Progenitor cell of endocrine pancreas (in vitro differentiated cells): Measurements from ENCODE around the gene GGTLC2. TPM values are rescaled to one million over a fixed set of nuclear protein-coding genes. Genes with fewer than 3 reads are reported as not detected.
A peak's percentile ranks its signal among the peaks of the same experiment; 100 is the strongest.
"Not testable (repeated sequence)": the region's sequence is repeated elsewhere in the genome, so short reads cannot be mapped to it uniquely, and the experiment has no call there.

ENCODE experiments used
- DNase-seq: peaks from one replicate; pipeline ENCODE4 v3.0.0; 2021; ENCODE audit warnings: low spot score; ENCODE audit not compliant: unreplicated experiment
- H3K27ac Mint-ChIP-seq: 2 replicates; pipeline ENCODE4 v1.8.0; 2021; ENCODE audit warnings: mild to moderate bottlenecking, moderate library complexity, mixed read lengths
- H3K27me3 Mint-ChIP-seq: 2 replicates; pipeline ENCODE4 v1.8.0; 2021; ENCODE audit warnings: mixed read lengths
- H3K36me3 Mint-ChIP-seq: 2 replicates; pipeline ENCODE4 v1.8.0; 2022; ENCODE audit warnings: mixed read lengths; ENCODE audit not compliant: insufficient read depth
- H3K4me1 Mint-ChIP-seq: 2 replicates; pipeline ENCODE4 v1.8.0; 2021; ENCODE audit warnings: low read depth, mixed read lengths
- H3K4me3 Mint-ChIP-seq: 2 replicates; pipeline ENCODE4 v1.8.0; 2021; ENCODE audit warnings: low read depth, mild to moderate bottlenecking, moderate library complexity, mixed read lengths
- H3K9me3 Mint-ChIP-seq: 2 replicates; pipeline ENCODE4 v1.8.0; 2021; ENCODE audit warnings: low read depth, mixed read lengths
- CTCF ChIP-seq: fragments of 200-600 bp; sonication (generic); IDR thresholded peaks from one replicate; pipeline ENCODE4 v1.5.0; 2021; ENCODE audit warnings: antibody characterized with exemption, mild to moderate bottlenecking; ENCODE audit not compliant: unreplicated experiment
- total RNA-seq: library from RNA; stranded (reverse); gene quantifications from 2 replicates; pipeline ENCODE4 v1.2.1, GENCODE V29; 2021

Gene GGTLC2
- total RNA-seq, 1 donor from 2014 or later = not detected

- H3K9me3 Mint-ChIP-seq, H3K27me3 Mint-ChIP-seq, H3K4me1 Mint-ChIP-seq, DNase-seq, H3K27ac Mint-ChIP-seq, H3K36me3 Mint-ChIP-seq, H3K4me3 Mint-ChIP-seq: not testable (repeated sequence)
Observed at GRCh38 chr22:22633533-22633932, 10.9 kb upstream of the GGTLC2 start.

- H3K9me3 Mint-ChIP-seq, H3K27ac Mint-ChIP-seq, H3K27me3 Mint-ChIP-seq, H3K4me1 Mint-ChIP-seq, H3K4me3 Mint-ChIP-seq, H3K36me3 Mint-ChIP-seq, DNase-seq: not testable (repeated sequence)
- TF ChIP-seq CTCF = peak; percentile 33
Observed at GRCh38 chr22:22636260-22636659, 8.2 kb upstream of the GGTLC2 start.

- H3K9me3 Mint-ChIP-seq, H3K27me3 Mint-ChIP-seq, H3K4me3 Mint-ChIP-seq, H3K4me1 Mint-ChIP-seq, H3K36me3 Mint-ChIP-seq, DNase-seq, H3K27ac Mint-ChIP-seq: not testable (repeated sequence)
Observed at GRCh38 chr22:22638313-22638712, 6.1 kb upstream of the GGTLC2 start.

- DNase-seq, H3K4me1 Mint-ChIP-seq: not testable (repeated sequence)
Observed at GRCh38 chr22:22642255-22642654, 2.2 kb upstream of the GGTLC2 start.

GRCh38 chr22:22645969-22646368, 1.6 kb downstream of the GGTLC2 start:
- not testable (repeated sequence) for H3K36me3 Mint-ChIP-seq, H3K9me3 Mint-ChIP-seq, H3K27ac Mint-ChIP-seq, H3K4me3 Mint-ChIP-seq, H3K27me3 Mint-ChIP-seq, DNase-seq, H3K4me1 Mint-ChIP-seq

More at GRCh38 chr22:22642255-22642654, 2.2 kb upstream of the GGTLC2 start:
- not testable (repeated sequence) for H3K4me3 Mint-ChIP-seq, H3K9me3 Mint-ChIP-seq, H3K27me3 Mint-ChIP-seq, H3K27ac Mint-ChIP-seq, H3K36me3 Mint-ChIP-seq

GRCh38 chr22:22647952-22648351, 3.5 kb downstream of the GGTLC2 start:
- TF ChIP-seq CTCF = peak; percentile 50
- not testable (repeated sequence) for H3K27ac Mint-ChIP-seq, H3K4me3 Mint-ChIP-seq, H3K4me1 Mint-ChIP-seq, DNase-seq, H3K36me3 Mint-ChIP-seq, H3K27me3 Mint-ChIP-seq, H3K9me3 Mint-ChIP-seq

- not testable (repeated sequence) for H3K9me3 Mint-ChIP-seq, H3K27ac Mint-ChIP-seq, H3K27me3 Mint-ChIP-seq, H3K4me3 Mint-ChIP-seq, H3K4me1 Mint-ChIP-seq, H3K36me3 Mint-ChIP-seq, DNase-seq
Observed at GRCh38 chr22:22648863-22649536, 4.6 kb downstream of the GGTLC2 start.

- H3K27me3 Mint-ChIP-seq, H3K4me1 Mint-ChIP-seq, H3K36me3 Mint-ChIP-seq, DNase-seq, H3K9me3 Mint-ChIP-seq, H3K27ac Mint-ChIP-seq, H3K4me3 Mint-ChIP-seq: not testable (repeated sequence)
Observed at GRCh38 chr22:22649761-22650160, 5.3 kb downstream of the GGTLC2 start.

- DNase-seq, H3K27ac Mint-ChIP-seq, H3K27me3 Mint-ChIP-seq, H3K36me3 Mint-ChIP-seq, H3K4me3 Mint-ChIP-seq, H3K9me3 Mint-ChIP-seq, H3K4me1 Mint-ChIP-seq: not testable (repeated sequence)
Observed at GRCh38 chr22:22650398-22650797, 6.0 kb downstream of the GGTLC2 start.

GRCh38 chr22:22650803-22651515, 6.5 kb downstream of the GGTLC2 start:
- H3K9me3 Mint-ChIP-seq, H3K4me1 Mint-ChIP-seq, H3K36me3 Mint-ChIP-seq, H3K27ac Mint-ChIP-seq, H3K4me3 Mint-ChIP-seq, DNase-seq: not testable (repeated sequence)
- peaks cover 12% of the 10 kb centered on the region for H3K27me3 Mint-ChIP-seq

GRCh38 chr22:22651593-22651992, 7.2 kb downstream of the GGTLC2 start:
- H3K4me3 Mint-ChIP-seq, DNase-seq, H3K9me3 Mint-ChIP-seq, H3K27ac Mint-ChIP-seq, H3K36me3 Mint-ChIP-seq, H3K4me1 Mint-ChIP-seq: not testable (repeated sequence)
- peaks cover 17% of the 10 kb centered on the region for H3K27me3 Mint-ChIP-seq
